ENCODE results near the gene KRT25.
"Not testable (repeated sequence)": the region's sequence is repeated elsewhere in the genome, so short reads cannot be mapped to it uniquely, and the experiment has no call there.

KRT25 gene

GRCh38 chr17:40763752-40764151, 8.6 kb upstream of the KRT25 start:
- Histone ChIP-seq H3K27ac (no peak overlapping the region), H3K4me3 (no peak overlapping the region)
- DNase-seq (ENCODE audit: low spot score), result no peak
- no peak for TF ChIP-seq CTCF (IDR thresholded peaks at IDR 0.05)

GRCh38 chr17:40760105-40761016, 5.2 kb upstream of the KRT25 start:
- Histone ChIP-seq H3K27ac (no peak overlapping the region), H3K4me3 (no peak overlapping the region)
- DNase-seq (ENCODE audit: low spot score), result no peak
- TF ChIP-seq CTCF (IDR thresholded peaks at IDR 0.05), result no peak

- no peak overlapping the region for H3K4me3 ChIP-seq
- DNase-seq (ENCODE audit: low spot score), result no peak
- no peak for TF ChIP-seq CTCF (IDR thresholded peaks at IDR 0.05)
- no peak overlapping the region for H3K27ac ChIP-seq
Observed at GRCh38 chr17:40753804-40754203, 1.3 kb downstream of the KRT25 start.

- Histone ChIP-seq H3K4me3 (no peak overlapping the region), H3K27ac (no peak overlapping the region)
- TF ChIP-seq CTCF (IDR thresholded peaks at IDR 0.05), result no peak
- DNase-seq (ENCODE audit: low spot score), result no peak
Observed at GRCh38 chr17:40751065-40751464, 4.1 kb downstream of the KRT25 start.

GRCh38 chr17:40750391-40750790, 4.7 kb downstream of the KRT25 start:
- H3K27ac ChIP-seq, result no peak overlapping the region
- DNase-seq (ENCODE audit: low spot score), result no peak
- no peak overlapping the region for H3K4me3 ChIP-seq
- TF ChIP-seq CTCF (IDR thresholded peaks at IDR 0.05), result no peak

DNA sequence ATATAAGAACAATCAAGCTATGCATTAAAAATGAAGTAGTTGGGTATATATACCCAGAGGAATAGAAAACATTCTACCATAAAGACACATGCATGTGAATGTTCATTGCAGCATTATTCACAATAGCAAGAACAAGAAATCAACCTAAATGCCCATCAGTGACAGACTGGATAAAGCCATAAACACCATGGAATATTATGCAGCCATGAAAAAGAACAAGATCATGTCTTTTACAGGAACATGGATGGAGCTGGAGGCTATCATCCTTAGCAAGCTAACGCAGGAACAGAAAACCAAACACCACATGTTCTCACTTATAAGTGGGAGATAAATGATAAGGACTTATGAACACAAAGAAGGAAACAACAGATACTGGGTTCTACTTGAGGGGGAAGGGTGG, 6.5 kb downstream of the KRT25 start:
- H3K27ac ChIP-seq; DNase-seq (ENCODE audit: low spot score); H3K4me3 ChIP-seq: not testable (repeated sequence)

DNA sequence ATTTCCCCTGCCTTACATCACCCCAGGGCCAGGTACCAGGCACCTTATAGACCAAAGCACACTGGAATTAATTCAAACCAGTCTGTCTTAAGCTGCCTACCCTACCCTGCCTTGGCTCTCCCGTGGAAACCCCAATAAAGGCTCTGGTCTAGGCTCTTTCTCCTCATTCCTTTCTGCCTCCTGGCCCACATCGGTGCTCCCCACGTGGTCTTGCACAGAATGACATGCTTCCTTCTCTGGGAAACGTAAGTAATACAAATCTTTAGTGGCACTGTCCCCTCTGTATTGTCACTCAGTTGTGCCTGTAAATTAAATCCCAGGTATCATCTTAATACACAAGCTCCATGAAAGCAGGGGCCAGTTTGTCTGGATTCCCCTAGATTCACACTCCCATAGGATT, 16.6 kb downstream of the KRT25 start:
- no peak overlapping the region for H3K27ac ChIP-seq

More for the DNA sequence above, 16.6 kb downstream of the KRT25 start:
- TF ChIP-seq CTCF (IDR thresholded peaks at IDR 0.05), result no peak
- no peak overlapping the region for H3K4me3 ChIP-seq
- no peak for DNase-seq (ENCODE audit: low spot score)

Data from coronary artery (tissue), 2 donors.